GM19035 (cell line): ENCODE results near the gene DNAJB9.
A peak's percentile ranks its signal among the peaks of the same experiment; 100 is the strongest.
"Not testable (repeated sequence)": the region's sequence is repeated elsewhere in the genome, so short reads cannot be mapped to it uniquely, and the experiment has no call there.

ENCODE experiments used
- ATAC-seq: cut with Tn5 transposase; IDR thresholded peaks from one replicate; pipeline ENCODE4 v1.9.1; 2021; ENCODE audit not compliant: unreplicated experiment

DNAJB9 gene

DNA sequence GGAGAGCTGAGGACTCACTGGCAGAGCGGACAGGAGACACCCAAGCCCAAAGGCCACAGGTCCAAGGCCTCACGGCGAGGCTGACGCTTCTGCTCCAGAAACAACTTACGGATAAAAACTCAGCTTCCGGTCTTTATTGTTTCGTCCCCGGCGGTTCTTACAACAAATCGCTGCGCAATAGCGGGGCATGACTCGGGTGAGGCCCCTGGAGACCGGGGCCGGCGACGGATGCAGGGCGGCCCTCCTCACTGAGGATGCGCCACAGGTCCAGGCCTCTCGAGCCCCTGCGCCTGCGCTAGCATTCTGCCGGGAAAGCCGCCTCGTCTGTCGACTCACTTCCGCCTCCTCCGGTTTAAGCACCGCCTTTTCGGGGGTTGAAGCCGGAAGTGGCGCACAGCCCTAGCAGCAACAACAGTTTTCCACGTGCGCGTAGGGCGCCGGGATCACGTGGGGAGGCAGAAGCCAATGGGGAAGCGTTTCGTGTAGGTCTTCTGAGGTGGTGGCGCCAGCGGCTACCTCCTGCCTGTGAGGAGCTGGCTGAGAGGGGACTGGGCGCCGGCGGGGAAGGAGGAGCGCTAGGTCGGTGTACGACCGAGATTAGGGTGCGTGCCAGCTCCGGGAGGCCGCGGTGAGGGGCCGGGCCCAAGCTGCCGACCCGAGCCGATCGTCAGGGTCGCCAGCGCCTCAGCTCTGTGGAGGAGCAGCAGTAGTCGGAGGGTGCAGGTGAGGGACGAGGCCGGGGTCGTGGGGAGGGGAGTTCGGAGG is at the start of gene DNAJB9, which contains the start of gene THAP5:
TSS of gene DNAJB9 (plus strand) at position 494 of the 765 bp plus-strand sequence. CDS start 1,853 bp downstream, outside the sequence.
TSS of gene THAP5 (minus strand) at position 326 of the 765 bp plus-strand sequence. CDS start at position 189, 137 bp downstream.
- peak; percentile 95 for ATAC-seq

- ATAC-seq, result no peak
These were observed 46.9 kb upstream of the DNAJB9 start for GRCh38 chr7:108522780-108523179.

DNA sequence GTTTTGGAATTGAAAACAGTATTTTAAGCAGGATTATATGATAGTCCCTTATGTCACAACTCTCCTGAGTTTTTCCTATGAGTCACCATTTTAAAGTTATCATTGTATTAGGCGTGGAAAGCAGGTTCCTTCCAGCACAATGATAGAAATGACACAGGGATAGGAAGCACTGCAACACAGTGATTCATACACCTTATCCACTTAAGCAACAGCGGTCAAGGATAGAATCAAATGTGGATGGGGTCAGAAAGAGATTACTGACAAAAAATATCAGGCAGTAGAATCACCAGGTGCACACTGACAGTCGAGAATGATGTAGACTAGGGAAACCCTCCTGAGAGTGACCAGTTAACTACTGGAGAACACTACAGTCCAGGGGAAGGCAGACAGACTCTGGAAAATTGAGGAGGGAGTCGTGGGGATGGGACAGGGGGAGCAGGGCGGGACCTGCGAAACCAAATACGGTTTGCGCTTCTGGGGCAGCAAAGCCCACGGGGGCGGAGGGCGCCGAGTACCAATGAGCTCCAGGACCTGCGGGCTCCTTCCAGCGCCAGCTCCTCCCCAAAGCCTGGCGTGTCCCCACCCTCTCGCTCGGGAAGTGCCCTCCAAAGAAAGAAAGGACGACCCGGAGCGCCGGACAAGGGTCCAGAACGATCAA is 44.2 kb upstream of the DNAJB9 start:
- peak; percentile 49 for ATAC-seq

DNA sequence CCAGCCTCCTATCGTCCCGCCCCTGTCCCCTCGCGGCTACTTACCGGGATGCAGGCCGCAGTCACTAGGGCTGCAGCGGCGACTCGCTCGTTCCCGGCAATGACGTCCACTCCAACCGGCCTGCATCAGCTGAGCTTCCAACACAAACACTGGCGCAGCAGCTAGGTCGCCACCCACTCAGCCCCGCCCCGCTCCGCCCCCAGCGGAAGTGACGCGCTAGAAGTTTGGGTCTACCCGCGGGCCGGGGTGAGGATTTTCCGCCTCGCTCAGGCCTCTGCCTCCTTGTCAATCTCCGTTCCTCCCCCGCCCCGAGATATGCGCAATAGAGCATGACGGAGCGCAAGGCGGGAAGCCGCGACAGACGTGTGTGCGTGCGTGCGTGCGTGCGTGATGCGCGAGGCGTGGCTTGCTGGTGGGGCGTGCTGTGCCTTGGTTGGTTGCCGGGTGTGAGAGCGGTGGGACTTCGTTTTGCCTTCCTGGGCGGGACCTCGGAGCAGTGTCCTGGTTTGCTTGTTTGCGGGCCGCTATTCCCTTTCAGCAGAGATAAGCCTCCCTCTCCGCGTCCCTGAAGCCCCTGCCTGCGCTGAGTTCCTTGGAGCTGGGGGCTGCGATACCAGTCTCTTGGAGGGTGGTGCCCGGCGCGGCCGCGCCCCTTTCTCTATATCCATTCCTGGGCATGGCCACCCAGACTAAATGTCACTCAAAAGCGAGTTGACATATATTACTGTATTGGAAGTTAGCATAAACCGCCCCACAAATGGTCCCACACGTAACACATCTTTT is 43.5 kb upstream of the DNAJB9 start, which contains the start of gene PNPLA8:
TSS of gene PNPLA8 (minus strand) at position 151 of the 783 bp plus-strand sequence. CDS start 10,644 bp downstream, outside the sequence.
- peak; percentile 94 for ATAC-seq

GRCh38 chr7:108526768-108527017 is 43.0 kb upstream of the DNAJB9 start:
- ATAC-seq, result no peak

- no peak for ATAC-seq
These were observed 41.4 kb upstream of the DNAJB9 start for GRCh38 chr7:108528183-108528712.

GRCh38 chr7:108529341-108529740 is 40.3 kb upstream of the DNAJB9 start:
- ATAC-seq, result no peak

DNA sequence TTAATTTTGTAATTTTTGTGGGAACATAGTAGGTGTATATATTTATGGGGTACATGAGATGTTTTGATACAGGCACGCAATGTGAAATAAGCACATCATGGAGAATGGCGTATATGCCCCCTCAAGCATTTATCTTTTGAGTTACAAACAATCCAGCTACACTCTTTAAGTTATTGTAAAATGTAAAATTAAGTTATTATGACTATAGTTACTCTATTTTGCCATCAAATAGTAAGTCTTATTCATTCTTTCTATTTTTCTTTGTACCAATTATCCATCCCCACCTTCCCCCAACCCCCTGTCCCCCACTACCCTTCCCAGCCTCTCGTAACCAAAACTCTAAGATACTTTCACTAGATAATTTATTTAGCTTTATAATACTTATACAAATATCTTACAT is 36.0 kb upstream of the DNAJB9 start:
- no peak for ATAC-seq

- no peak for ATAC-seq
These were observed 34.4 kb upstream of the DNAJB9 start for GRCh38 chr7:108535257-108535656.

DNA sequence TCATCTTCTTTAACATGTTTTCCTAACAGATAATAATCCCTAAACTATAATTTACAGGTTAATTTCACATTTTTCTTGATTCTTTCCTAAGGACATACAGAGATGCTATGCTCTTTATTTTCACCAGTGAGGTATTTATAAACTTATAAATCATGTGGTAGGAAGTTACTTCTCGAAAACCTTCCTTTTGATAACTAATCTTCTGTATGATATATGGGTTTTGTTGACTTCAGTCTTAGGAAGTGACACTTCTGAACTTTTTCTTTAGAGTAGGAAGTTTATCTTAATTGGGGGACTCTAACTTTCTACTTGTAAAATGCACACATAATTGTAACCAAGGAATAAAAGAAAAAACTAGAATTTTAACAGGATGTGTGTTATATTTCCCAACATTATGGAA is 33.9 kb upstream of the DNAJB9 start:
- ATAC-seq, result no peak

DNA sequence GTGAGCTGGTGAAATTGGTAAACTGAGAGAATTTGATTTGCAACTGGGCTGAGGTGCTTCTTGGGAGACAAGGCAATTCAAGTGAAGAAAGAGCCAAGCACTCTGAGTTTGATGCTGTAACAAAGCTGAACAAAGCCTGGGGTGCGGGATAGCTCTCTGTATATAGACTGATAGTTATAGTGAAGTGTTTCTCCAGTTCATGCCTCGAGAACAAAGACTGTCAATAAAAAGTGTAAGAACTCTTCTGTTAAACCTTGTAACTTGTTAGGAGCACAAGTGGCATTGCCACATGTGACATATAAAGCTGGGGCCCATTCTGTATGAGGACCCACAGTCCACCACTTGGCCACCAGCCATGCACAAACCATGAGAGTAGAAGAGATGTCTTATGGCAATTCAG is 32.4 kb upstream of the DNAJB9 start:
- no peak for ATAC-seq

GRCh38 chr7:108538236-108538635 is 31.4 kb upstream of the DNAJB9 start:
- ATAC-seq, result not testable (repeated sequence)

DNA sequence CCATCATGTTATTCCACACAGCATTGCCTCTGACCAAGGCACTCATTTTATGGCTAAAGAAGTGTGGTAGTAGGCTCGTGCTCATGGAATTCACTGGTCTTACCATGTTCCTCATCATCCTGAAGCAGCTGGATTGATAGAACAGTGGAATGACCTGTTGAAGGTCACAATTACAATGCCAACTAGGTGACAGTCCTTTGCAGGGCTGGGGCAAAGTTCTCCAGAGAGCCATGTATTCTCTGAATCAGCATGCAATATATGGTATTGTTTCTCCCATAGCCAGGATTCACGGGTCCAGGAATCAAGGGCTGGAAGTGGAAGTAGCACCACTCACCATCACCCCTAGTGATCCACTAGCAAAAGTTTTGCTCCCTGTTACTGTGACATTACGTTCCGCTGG is 31.0 kb upstream of the DNAJB9 start:
- ATAC-seq, result not testable (repeated sequence)

DNA sequence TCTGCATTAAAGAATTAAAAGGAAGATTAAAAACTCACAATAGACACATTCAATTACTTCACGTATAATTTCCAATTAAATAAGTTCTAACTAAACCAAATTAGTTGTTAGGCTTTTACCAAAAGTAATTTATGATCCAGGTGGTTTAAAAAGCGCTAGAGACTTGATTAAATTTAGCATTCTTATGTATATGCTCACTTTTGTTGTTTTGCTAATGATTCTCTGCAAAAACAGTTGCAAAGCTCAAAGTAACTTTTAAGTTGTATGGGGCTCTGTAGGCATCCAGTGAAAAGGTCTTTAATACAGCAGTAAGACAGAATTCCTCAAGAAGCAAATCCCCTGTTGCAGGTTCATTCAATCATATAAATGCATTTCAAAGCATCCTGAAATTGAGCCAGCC is 28.2 kb upstream of the DNAJB9 start:
- ATAC-seq, result no peak

DNA sequence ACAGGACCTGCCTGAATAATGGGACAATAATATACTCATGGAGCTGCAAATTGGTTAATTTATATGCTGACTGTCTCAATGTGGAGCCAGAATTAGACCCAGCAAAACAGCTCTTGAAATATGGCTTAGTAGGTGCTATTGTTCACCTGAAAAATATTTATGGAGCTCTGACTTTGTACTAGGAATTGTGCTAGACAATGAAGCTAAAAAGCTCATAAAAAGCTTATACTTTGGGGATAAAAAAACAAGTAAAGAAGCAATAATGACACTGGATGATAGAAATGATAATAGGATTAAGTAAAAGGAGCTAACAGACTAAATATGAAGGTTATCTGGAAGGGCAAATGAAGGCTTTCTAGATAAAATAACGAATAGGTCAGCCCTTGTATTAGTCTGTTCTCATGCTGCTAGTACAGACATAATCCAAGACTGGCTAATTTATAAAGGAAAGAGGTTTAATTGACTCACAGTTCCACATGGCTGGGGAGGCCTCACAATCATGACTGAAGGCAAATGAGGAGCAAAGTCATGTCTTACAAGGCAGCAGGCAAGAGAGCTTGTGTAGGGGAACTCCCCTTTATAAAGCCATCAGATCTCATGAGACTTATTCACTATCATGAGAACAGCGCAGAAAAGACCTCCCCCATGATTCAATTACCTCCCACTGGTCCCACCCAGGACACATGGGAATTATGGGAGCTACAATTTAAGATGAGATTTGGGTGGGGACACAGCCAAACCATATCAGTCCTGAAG is 21.4 kb upstream of the DNAJB9 start:
- ATAC-seq, result not testable (repeated sequence)

DNA sequence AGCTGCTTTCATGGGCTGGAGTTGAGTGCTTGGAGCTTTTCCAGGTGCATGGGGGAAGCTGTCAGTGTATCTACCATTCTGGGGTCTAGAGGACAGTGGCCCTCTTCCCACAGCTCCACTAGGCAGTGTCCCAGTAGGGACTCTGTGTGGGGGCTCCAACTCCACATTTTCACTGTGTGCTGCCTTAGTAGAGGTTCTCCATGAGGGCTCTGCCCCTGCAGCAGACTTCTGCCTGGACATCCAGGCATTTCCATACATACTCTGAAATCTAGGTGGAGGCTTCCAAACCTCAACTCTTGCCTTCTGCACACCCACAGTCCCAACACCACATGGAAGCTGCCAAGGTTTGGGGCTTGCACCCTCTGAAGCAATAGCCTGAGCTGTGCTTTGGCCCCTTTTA is 13.0 kb upstream of the DNAJB9 start:
- ATAC-seq, result not testable (repeated sequence)

GRCh38 chr7:108557191-108557590 is 12.5 kb upstream of the DNAJB9 start:
- ATAC-seq, result no peak

GRCh38 chr7:108557617-108558016 is 12.1 kb upstream of the DNAJB9 start:
- ATAC-seq, result no peak

DNA sequence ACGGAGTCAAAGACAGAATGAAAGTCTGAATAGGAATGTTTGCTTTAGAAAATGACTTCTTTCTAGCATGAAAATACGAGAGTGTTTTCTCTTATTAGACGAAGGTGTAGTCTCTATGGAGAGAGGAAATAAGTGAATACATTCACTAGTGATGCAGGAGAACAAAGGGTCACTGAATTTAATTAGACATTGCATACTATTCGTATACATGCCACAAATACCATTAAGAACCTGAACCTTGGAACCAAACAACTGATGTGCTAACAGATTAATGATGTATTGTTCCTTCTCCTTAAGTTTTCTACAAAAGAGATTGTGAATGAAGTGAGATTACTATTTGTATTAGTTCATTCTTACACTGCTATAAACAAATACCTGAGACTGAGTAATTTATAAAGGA is 10.4 kb upstream of the DNAJB9 start:
- no peak for ATAC-seq

DNA sequence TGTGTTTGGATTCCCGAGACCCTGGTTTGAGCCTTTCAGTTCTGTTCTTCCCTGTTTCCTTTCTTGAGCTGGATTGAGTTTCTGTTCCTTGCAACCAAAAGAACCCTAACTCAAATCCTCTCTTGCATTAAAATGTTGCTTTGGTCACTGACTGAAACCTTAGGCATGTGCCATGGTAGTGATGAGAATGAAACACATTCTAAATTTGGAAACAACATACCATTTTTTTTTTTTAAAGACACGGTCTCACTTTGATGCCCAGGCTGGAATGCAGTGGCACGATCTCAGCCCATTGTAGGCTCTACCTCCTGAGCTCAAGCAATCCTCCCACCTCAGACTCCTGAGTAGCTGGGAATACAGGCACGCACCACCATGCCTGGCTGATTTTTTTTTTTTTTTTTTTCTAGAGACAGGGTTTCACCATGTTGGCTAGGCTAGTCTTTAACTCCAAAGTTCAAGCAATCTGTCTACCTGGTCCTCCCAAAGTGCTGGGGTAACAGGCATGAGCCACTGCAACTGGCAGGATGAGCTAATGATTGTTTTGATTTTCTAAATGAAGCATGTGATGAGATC is 8.5 kb upstream of the DNAJB9 start:
- no peak for ATAC-seq
